ENCODE results near the gene HTATSF1.
A peak's percentile ranks its signal among the peaks of the same experiment; 100 is the strongest.

The HTATSF1 gene

GRCh38 chrX:136497556-136498052 is at the start of gene HTATSF1:
Gene HTATSF1 (plus strand): TSS chrX:136497592. CDS start chrX:136497685, 93 bp downstream.
- DNase-seq: peak in 1 of 2 experiments; percentile 60

GRCh38 chrX:136447968-136448367 is 49.4 kb upstream of the HTATSF1 start:
- no peak for DNase-seq

- DNase-seq: no peak
Measured at GRCh38 chrX:136450050-136450830, 47.2 kb upstream of the HTATSF1 start.

GRCh38 chrX:136452614-136453013 is 44.8 kb upstream of the HTATSF1 start:
- DNase-seq: no peak

GRCh38 chrX:136453114-136453513 is 44.3 kb upstream of the HTATSF1 start:
- DNase-seq: no peak

- no peak for DNase-seq
Measured at GRCh38 chrX:136453771-136454170, 43.6 kb upstream of the HTATSF1 start.

- DNase-seq: no peak
Measured at GRCh38 chrX:136456133-136456532, 41.3 kb upstream of the HTATSF1 start.

- DNase-seq: no peak
Measured at GRCh38 chrX:136457303-136457917, 40.0 kb upstream of the HTATSF1 start.

GRCh38 chrX:136464589-136464988 is 32.8 kb upstream of the HTATSF1 start:
- DNase-seq: no peak

GRCh38 chrX:136467303-136467702 is 30.1 kb upstream of the HTATSF1 start:
- DNase-seq: no peak

GRCh38 chrX:136468391-136469103 is 28.8 kb upstream of the HTATSF1 start:
- no peak for DNase-seq

- DNase-seq: no peak
Measured at GRCh38 chrX:136473663-136474062, 23.7 kb upstream of the HTATSF1 start.

GRCh38 chrX:136475236-136475635 is 22.2 kb upstream of the HTATSF1 start:
- DNase-seq: no peak

GRCh38 chrX:136476501-136476900 is 20.9 kb upstream of the HTATSF1 start:
- DNase-seq: no peak

- no peak for DNase-seq
Measured at GRCh38 chrX:136477026-136477425, 20.4 kb upstream of the HTATSF1 start.

- DNase-seq: no peak
Measured at GRCh38 chrX:136480383-136480782, 17.0 kb upstream of the HTATSF1 start.

GRCh38 chrX:136487647-136488046 is 9.7 kb upstream of the HTATSF1 start, which contains the start of gene BRS3:
Gene BRS3 (plus strand): TSS chrX:136487947. CDS start chrX:136488115, 168 bp downstream.
- DNase-seq: no peak

GRCh38 chrX:136488706-136489105 is 8.7 kb upstream of the HTATSF1 start:
- DNase-seq: no peak

GRCh38 chrX:136491832-136492231 is 5.6 kb upstream of the HTATSF1 start:
- DNase-seq: no peak

- DNase-seq: no peak
Measured at GRCh38 chrX:136493011-136493410, 4.4 kb upstream of the HTATSF1 start.

GRCh38 chrX:136495043-136495442 is 2.3 kb upstream of the HTATSF1 start:
- no peak for DNase-seq

- DNase-seq: no peak
Measured at GRCh38 chrX:136496186-136496763, 1.1 kb upstream of the HTATSF1 start.
